ENCODE data around the gene LPCAT1.

LPCAT1 gene

DNA sequence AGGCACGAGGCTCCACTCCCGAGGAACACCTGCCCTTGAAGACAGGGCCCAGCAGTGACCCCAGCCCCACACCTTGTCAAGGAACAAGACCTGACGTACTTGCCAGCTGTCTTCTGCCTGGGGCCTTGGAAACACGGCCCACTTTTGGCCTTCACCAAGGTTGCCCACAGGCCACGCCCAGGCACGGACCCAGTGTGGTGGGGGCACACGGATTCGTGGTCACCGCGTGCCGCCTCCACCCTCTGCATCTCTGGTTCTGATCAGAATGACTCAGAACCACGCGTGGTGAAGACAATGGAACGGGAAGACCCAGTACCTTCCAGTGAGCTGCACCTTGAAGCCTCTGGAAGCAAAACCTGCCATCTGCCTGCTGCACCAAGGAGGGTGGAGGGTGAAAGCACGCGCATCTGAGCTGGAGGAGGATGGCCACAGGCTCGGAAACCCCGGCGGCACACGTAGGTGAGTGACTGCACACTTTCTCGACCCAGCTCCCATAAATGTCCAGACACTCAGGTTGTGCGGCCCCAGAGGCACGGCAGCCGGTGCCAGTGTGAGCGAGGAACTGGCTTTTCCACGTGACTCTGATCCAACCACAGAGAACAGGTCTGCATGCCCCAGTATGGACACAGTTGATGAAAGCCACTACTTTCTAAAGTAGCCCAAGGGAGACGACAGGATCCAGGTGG, 36.5 kb downstream of the LPCAT1 start:
- H4K20me1 ChIP-seq (ENCODE audit: insufficient read depth, low read length, poor library complexity, severe bottlenecking) = no peaks in the 10 kb centered on the region
- no peaks in the 10 kb centered on the region for H3K79me2 ChIP-seq (ENCODE audit: insufficient read depth, low read length)
- H3K9me3 ChIP-seq (ENCODE audit: insufficient read depth, low read depth, low read length) = no peaks in the 10 kb centered on the region
- no peak overlapping the region for H3K9ac ChIP-seq (ENCODE audit: low read depth, low read length, poor library complexity, severe bottlenecking)
- TF ChIP-seq EZH2phosphoT487 (IDR thresholded peaks at IDR 0.05; ENCODE audit: borderline replicate concordance) = no peak
- TF ChIP-seq, protein P1, sequence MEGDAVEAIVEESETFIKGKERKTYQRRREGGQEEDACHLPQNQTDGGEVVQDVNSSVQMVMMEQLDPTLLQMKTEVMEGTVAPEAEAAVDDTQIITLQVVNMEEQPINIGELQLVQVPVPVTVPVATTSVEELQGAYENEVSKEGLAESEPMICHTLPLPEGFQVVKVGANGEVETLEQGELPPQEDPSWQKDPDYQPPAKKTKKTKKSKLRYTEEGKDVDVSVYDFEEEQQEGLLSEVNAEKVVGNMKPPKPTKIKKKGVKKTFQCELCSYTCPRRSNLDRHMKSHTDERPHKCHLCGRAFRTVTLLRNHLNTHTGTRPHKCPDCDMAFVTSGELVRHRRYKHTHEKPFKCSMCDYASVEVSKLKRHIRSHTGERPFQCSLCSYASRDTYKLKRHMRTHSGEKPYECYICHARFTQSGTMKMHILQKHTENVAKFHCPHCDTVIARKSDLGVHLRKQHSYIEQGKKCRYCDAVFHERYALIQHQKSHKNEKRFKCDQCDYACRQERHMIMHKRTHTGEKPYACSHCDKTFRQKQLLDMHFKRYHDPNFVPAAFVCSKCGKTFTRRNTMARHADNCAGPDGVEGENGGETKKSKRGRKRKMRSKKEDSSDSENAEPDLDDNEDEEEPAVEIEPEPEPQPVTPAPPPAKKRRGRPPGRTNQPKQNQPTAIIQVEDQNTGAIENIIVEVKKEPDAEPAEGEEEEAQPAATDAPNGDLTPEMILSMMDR (conservative IDR thresholded peaks at IDR 0.05; ENCODE audit: low read length) = no peak
- peaks cover 12% of the 10 kb centered on the region for H3K4me1 ChIP-seq (ENCODE audit: insufficient read depth, low read length, poor library complexity, severe bottlenecking)
- H3K4me2 ChIP-seq (ENCODE audit: low read depth, low read length, poor library complexity, severe bottlenecking) = no peak overlapping the region
- H2AFZ ChIP-seq (ENCODE audit: low read length) = no peak overlapping the region
- no peaks in the 10 kb centered on the region for H3K9me2 ChIP-seq (replicated peaks; ENCODE audit: low read depth, low read length)
- peaks cover 66% of the 10 kb centered on the region for H3K36me3 ChIP-seq (ENCODE audit: insufficient read depth, low read length)
- H3F3A ChIP-seq (ENCODE audit: low read depth) = no peaks in the 10 kb centered on the region
- H3K4me3 ChIP-seq (ENCODE audit: low read length, poor library complexity, severe bottlenecking) = no peak overlapping the region
- H3K27me3 ChIP-seq (ENCODE audit: insufficient read depth, low read length, poor library complexity, severe bottlenecking) = no peaks in the 10 kb centered on the region

DNA sequence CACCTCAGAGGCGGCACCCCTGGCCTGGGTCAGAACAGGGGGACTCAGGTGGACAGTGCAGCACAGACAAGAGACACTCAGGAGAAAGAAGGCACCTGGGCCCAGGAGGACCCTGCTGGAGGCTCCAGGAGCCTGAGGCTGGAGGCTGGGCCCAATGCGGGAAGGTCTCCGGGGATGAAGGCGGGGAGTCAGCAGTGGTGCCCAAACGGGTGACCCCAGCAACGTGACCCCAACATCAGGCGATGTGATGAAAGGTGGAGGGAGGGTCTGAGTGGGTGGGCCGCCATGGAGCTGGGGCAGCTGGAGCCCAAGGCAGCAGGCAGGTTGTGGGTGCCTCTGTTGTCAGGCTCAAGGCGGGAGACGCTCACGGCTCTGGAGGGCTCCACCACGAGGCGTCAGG, 37.5 kb downstream of the LPCAT1 start:
- Histone ChIP-seq H3K4me1 (ENCODE audit: insufficient read depth, low read length, poor library complexity, severe bottlenecking) (peaks cover 12% of the 10 kb centered on the region), H3K4me2 (ENCODE audit: low read depth, low read length, poor library complexity, severe bottlenecking) (no peak overlapping the region), H3K36me3 (ENCODE audit: insufficient read depth, low read length) (peaks cover 57% of the 10 kb centered on the region), H3F3A (ENCODE audit: low read depth) (no peaks in the 10 kb centered on the region), H3K4me3 (ENCODE audit: low read length, poor library complexity, severe bottlenecking) (no peak overlapping the region), H3K9ac (ENCODE audit: low read depth, low read length, poor library complexity, severe bottlenecking) (no peak overlapping the region), H3K79me2 (ENCODE audit: insufficient read depth, low read length) (no peaks in the 10 kb centered on the region), H3K9me2 (replicated peaks; ENCODE audit: low read depth, low read length) (no peaks in the 10 kb centered on the region), H2AFZ (ENCODE audit: low read length) (no peak overlapping the region), H3K27me3 (ENCODE audit: insufficient read depth, low read length, poor library complexity, severe bottlenecking) (no peaks in the 10 kb centered on the region), H3K9me3 (ENCODE audit: insufficient read depth, low read depth, low read length) (no peaks in the 10 kb centered on the region), H4K20me1 (ENCODE audit: insufficient read depth, low read length, poor library complexity, severe bottlenecking) (no peaks in the 10 kb centered on the region)
- no peak for TF ChIP-seq EZH2phosphoT487 (IDR thresholded peaks at IDR 0.05; ENCODE audit: borderline replicate concordance)
- TF ChIP-seq, protein P1 (conservative IDR thresholded peaks at IDR 0.05; ENCODE audit: low read length) = no peak

DNA sequence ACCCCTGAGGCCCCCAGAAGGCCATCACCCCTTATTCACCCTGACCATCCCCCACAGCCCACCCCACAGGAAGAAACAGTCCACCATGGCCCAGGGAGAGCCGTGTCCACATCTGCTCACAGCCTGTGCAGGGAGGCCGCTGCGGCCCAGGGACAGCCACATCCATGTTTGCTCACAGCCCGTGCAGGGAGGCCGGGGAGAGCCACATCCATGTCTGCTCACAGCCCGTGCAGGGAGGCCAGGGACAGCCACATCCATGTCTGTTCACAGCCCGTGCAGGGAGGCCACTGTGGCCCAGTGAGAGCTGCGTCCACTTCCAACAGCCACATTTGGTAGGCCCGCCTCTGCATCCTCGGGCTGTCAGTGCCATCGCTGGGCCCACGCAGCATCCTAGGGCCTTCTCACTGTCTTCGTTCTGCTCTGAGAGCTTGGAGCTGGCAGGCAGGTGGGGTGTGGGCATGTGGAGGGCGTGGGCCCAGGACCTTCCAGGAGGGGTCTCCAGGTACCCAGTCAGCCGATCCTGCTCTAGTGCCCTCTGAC, 38.1 kb downstream of the LPCAT1 start:
- Histone ChIP-seq H3K9ac (ENCODE audit: low read depth, low read length, poor library complexity, severe bottlenecking) (peak overlapping the region; percentile 5), H3K4me1 (ENCODE audit: insufficient read depth, low read length, poor library complexity, severe bottlenecking) (peaks cover 12% of the 10 kb centered on the region), H3K4me2 (ENCODE audit: low read depth, low read length, poor library complexity, severe bottlenecking) (peak overlapping the region; percentile 48), H3K4me3 (ENCODE audit: low read length, poor library complexity, severe bottlenecking) (no peak overlapping the region), H3K79me2 (ENCODE audit: insufficient read depth, low read length) (no peaks in the 10 kb centered on the region), H3K9me2 (replicated peaks; ENCODE audit: low read depth, low read length) (no peaks in the 10 kb centered on the region), H3K27me3 (ENCODE audit: insufficient read depth, low read length, poor library complexity, severe bottlenecking) (no peaks in the 10 kb centered on the region), H2AFZ (ENCODE audit: low read length) (no peak overlapping the region), H4K20me1 (ENCODE audit: insufficient read depth, low read length, poor library complexity, severe bottlenecking) (no peaks in the 10 kb centered on the region), H3K36me3 (ENCODE audit: insufficient read depth, low read length) (peaks cover 51% of the 10 kb centered on the region), H3K9me3 (ENCODE audit: insufficient read depth, low read depth, low read length) (no peaks in the 10 kb centered on the region), H3F3A (ENCODE audit: low read depth) (no peaks in the 10 kb centered on the region)
- TF ChIP-seq, protein P1 (conservative IDR thresholded peaks at IDR 0.05; ENCODE audit: low read length) = no peak
- TF ChIP-seq EZH2phosphoT487 (IDR thresholded peaks at IDR 0.05; ENCODE audit: borderline replicate concordance) = no peak

All from Loucy (cell line).